Measurements from ENCODE around the gene RTKN. TPM values are rescaled to one million over a fixed set of nuclear protein-coding genes. Genes with fewer than 3 reads are reported as not detected.
A peak's percentile ranks its signal among the peaks of the same experiment; 100 is the strongest.

The RTKN gene
- polyA plus RNA-seq, 1 donor from 2014 or later, result 4.9 TPM

GRCh38 chr2:74391580-74392448, 49.9 kb downstream of the RTKN start:
- H3K36me3 ChIP-seq (ENCODE audit: insufficient read depth, low read length), result no peaks in the 10 kb centered on the region
- no peaks in the 10 kb centered on the region for H3K27me3 ChIP-seq (ENCODE audit: insufficient read depth, low read depth, low read length)
- H3K79me2 ChIP-seq (replicated peaks; ENCODE audit: insufficient read depth, low read length), result peaks cover 47% of the 10 kb centered on the region
- peak overlapping the region; percentile 84 for H3K4me3 ChIP-seq (ENCODE audit: low read length)
- H3K9me2 ChIP-seq (ENCODE audit: insufficient read depth, low read length), result no peaks in the 10 kb centered on the region
- peak overlapping the region; percentile 66 for H2AFZ ChIP-seq (ENCODE audit: low read depth, low read length)
- H3K27ac ChIP-seq (ENCODE audit: low read length), result peak overlapping the region; percentile 87
- H3K9me3 ChIP-seq (ENCODE audit: low read length), result no peaks in the 10 kb centered on the region
- no peaks in the 10 kb centered on the region for H3F3A ChIP-seq (ENCODE audit: insufficient read depth, low read length, poor library complexity, severe bottlenecking)
- no peaks in the 10 kb centered on the region for H4K20me1 ChIP-seq (ENCODE audit: insufficient read depth)
- H3K9ac ChIP-seq (ENCODE audit: low read length), result peak overlapping the region; percentile 78
- H3K4me2 ChIP-seq (ENCODE audit: low read length), result peak overlapping the region; percentile 95
- TF ChIP-seq TAF1 (IDR thresholded peaks at IDR 0.05; ENCODE audit: low read depth), result peak; percentile 75
- peak; percentile 73 for TF ChIP-seq REST (IDR thresholded peaks at IDR 0.05; ENCODE audit: borderline replicate concordance)
- TF ChIP-seq MXI1 (conservative IDR thresholded peaks at IDR 0.05; ENCODE audit: poor library complexity, severe bottlenecking), result no peak
- TF ChIP-seq EP300 (conservative IDR thresholded peaks at IDR 0.05; ENCODE audit: poor library complexity, severe bottlenecking), result peak; percentile 51
- no peak for TF ChIP-seq EZH2 (IDR thresholded peaks at IDR 0.05; ENCODE audit: borderline replicate concordance, insufficient read depth, low read length, poor library complexity, severe bottlenecking)
- TF ChIP-seq CTCF (IDR thresholded peaks at IDR 0.05; ENCODE audit: poor library complexity, severe bottlenecking), result peak; percentile 99
- TF ChIP-seq POLR2AphosphoS5 (IDR thresholded peaks at IDR 0.05), result peak; percentile 85
- TF ChIP-seq SMC3 (conservative IDR thresholded peaks at IDR 0.05; ENCODE audit: poor library complexity), result peak; percentile 85
- TF ChIP-seq RAD21 (conservative IDR thresholded peaks at IDR 0.05), result peak; percentile 81

- Histone ChIP-seq H3K4me3 (ENCODE audit: low read length) (peak overlapping the region; percentile 84), H3K27ac (ENCODE audit: low read length) (peak overlapping the region; percentile 87)
Observed at GRCh38 chr2:74391209-74391579, 50.5 kb downstream of the RTKN start.

More at GRCh38 chr2:74391209-74391579, 50.5 kb downstream of the RTKN start:
- no peak for TF ChIP-seq SMC3 (conservative IDR thresholded peaks at IDR 0.05; ENCODE audit: poor library complexity)
- TF ChIP-seq MXI1 (conservative IDR thresholded peaks at IDR 0.05; ENCODE audit: poor library complexity, severe bottlenecking), result peak; percentile 76
- no peak for TF ChIP-seq CTCF (IDR thresholded peaks at IDR 0.05; ENCODE audit: poor library complexity, severe bottlenecking)
- Histone ChIP-seq H3K79me2 (replicated peaks; ENCODE audit: insufficient read depth, low read length) (peaks cover 53% of the 10 kb centered on the region), H3K9me3 (ENCODE audit: low read length) (no peaks in the 10 kb centered on the region), H4K20me1 (ENCODE audit: insufficient read depth) (no peaks in the 10 kb centered on the region), H3F3A (ENCODE audit: insufficient read depth, low read length, poor library complexity, severe bottlenecking) (no peaks in the 10 kb centered on the region), H3K27me3 (ENCODE audit: insufficient read depth, low read depth, low read length) (no peaks in the 10 kb centered on the region), H3K9me2 (ENCODE audit: insufficient read depth, low read length) (no peaks in the 10 kb centered on the region), H3K4me2 (ENCODE audit: low read length) (peak overlapping the region; percentile 95), H3K36me3 (ENCODE audit: insufficient read depth, low read length) (no peaks in the 10 kb centered on the region), H3K9ac (ENCODE audit: low read length) (peak overlapping the region; percentile 78), H2AFZ (ENCODE audit: low read depth, low read length) (peak overlapping the region; percentile 66)
